Endometrium (tissue), 2 donors: ENCODE measurements around the gene CREM.

Source experiments
- FAIRE-seq: peaks from 2 replicates; lab custom pipeline; 2012; peaks lifted over from hg19 to GRCh38; lab: Jason Lieb, UNC
- donor health status: control.
- donor health status: control.

CREM gene

GRCh38 chr10:35136263-35136815, 9.7 kb downstream of the CREM start:
- FAIRE-seq, result no peak

GRCh38 chr10:35140126-35140525, 13.5 kb downstream of the CREM start:
- no peak for FAIRE-seq

- FAIRE-seq, result no peak
These were observed 14.1 kb downstream of the CREM start for GRCh38 chr10:35140727-35141126.

- FAIRE-seq, result no peak
These were observed 23.7 kb downstream of the CREM start for GRCh38 chr10:35150308-35150707.

GRCh38 chr10:35152992-35153391, 26.3 kb downstream of the CREM start:
- FAIRE-seq, result no peak

GRCh38 chr10:35153716-35154115, 27.1 kb downstream of the CREM start:
- FAIRE-seq, result no peak

GRCh38 chr10:35160743-35161142, 34.1 kb downstream of the CREM start:
- FAIRE-seq, result no peak

GRCh38 chr10:35161906-35162305, 35.3 kb downstream of the CREM start:
- no peak for FAIRE-seq

GRCh38 chr10:35165136-35165535, 38.5 kb downstream of the CREM start:
- FAIRE-seq, result no peak

- no peak for FAIRE-seq
These were observed 39.2 kb downstream of the CREM start for GRCh38 chr10:35165811-35166210.

- no peak for FAIRE-seq
These were observed 40.0 kb downstream of the CREM start for GRCh38 chr10:35166607-35167006.

- no peak for FAIRE-seq
These were observed 40.7 kb downstream of the CREM start for GRCh38 chr10:35167342-35167741.

- FAIRE-seq, result no peak
These were observed 45.5 kb downstream of the CREM start for GRCh38 chr10:35172146-35172545.

GRCh38 chr10:35172574-35172973, 45.9 kb downstream of the CREM start:
- FAIRE-seq, result no peak

- FAIRE-seq, result no peak
These were observed 51.7 kb downstream of the CREM start for GRCh38 chr10:35178331-35178730.

GRCh38 chr10:35182631-35183510, 56.2 kb downstream of the CREM start:
- FAIRE-seq, result no peak

- FAIRE-seq, result no peak
These were observed 58.0 kb downstream of the CREM start for GRCh38 chr10:35184527-35185171.

GRCh38 chr10:35185260-35186034, 58.8 kb downstream of the CREM start:
- FAIRE-seq, result no peak

GRCh38 chr10:35188954-35189353, 62.3 kb downstream of the CREM start:
- no peak for FAIRE-seq

- FAIRE-seq, result no peak
These were observed 64.9 kb downstream of the CREM start for GRCh38 chr10:35191523-35191922.

- no peak for FAIRE-seq
These were observed 66.1 kb downstream of the CREM start for GRCh38 chr10:35192645-35193249.

- FAIRE-seq, result no peak
These were observed 67.8 kb downstream of the CREM start for GRCh38 chr10:35194471-35194870.
